HL-60 (cell line): ENCODE results near the gene TBC1D23.

Experiments
- DNase-seq, 2 experiments: peaks; one replicate each; pipeline ENCODE4 v3.0.0-alpha.2; 2010 to 2020; ENCODE audit warnings: low read depth in 1 of 2, low spot score in 1 of 2
- H3K27ac ChIP-seq: fragments of 250-450 bp; sonication (Bioruptor Pico); replicated peaks from 2 replicates; pipeline ENCODE4 v1.5.1; 2020; ENCODE audit warnings: mild to moderate bottlenecking, moderate library complexity
- H3K27me3 ChIP-seq: fragments of 250-450 bp; sonication (Bioruptor Pico); 2 replicates; pipeline ENCODE4 v1.5.1; 2021; ENCODE audit warnings: mild to moderate bottlenecking, moderate library complexity; ENCODE audit not compliant: insufficient read depth, poor library complexity, severe bottlenecking
- H3K4me3 ChIP-seq: replicated peaks from 2 replicates; pipeline ENCODE4 v1.5.1; 2011; ENCODE audit warnings: mild to moderate bottlenecking, control low read depth, low read length; ENCODE audit not compliant: insufficient read depth
- GABPA ChIP-seq: IDR thresholded peaks from 2 replicates; pipeline ENCODE4 v1.6.1; 2012; ENCODE audit warnings: low read depth
- POLR2AphosphoS5 ChIP-seq: IDR thresholded peaks from 2 replicates; pipeline ENCODE4 v1.6.1; 2012; ENCODE audit warnings: low read depth
- SPI1 ChIP-seq: IDR thresholded peaks from 2 replicates; pipeline ENCODE4 v1.6.1; 2012; ENCODE audit warnings: low read depth, mild to moderate bottlenecking, borderline replicate concordance
- TF ChIP-seq, protein P1 (sequence below): IDR thresholded peaks from 2 replicates; pipeline ENCODE4 v1.6.1; 2012; ENCODE audit warnings: low read depth; ENCODE audit not compliant: insufficient replicate concordance
- TF ChIP-seq, protein P2 (sequence below): IDR thresholded peaks from one replicate; pipeline ENCODE4 v1.5.1; 2011; ENCODE audit warnings: low read length, control low read depth, inconsistent platforms; ENCODE audit not compliant: insufficient read depth

Gene TBC1D23

DNA sequence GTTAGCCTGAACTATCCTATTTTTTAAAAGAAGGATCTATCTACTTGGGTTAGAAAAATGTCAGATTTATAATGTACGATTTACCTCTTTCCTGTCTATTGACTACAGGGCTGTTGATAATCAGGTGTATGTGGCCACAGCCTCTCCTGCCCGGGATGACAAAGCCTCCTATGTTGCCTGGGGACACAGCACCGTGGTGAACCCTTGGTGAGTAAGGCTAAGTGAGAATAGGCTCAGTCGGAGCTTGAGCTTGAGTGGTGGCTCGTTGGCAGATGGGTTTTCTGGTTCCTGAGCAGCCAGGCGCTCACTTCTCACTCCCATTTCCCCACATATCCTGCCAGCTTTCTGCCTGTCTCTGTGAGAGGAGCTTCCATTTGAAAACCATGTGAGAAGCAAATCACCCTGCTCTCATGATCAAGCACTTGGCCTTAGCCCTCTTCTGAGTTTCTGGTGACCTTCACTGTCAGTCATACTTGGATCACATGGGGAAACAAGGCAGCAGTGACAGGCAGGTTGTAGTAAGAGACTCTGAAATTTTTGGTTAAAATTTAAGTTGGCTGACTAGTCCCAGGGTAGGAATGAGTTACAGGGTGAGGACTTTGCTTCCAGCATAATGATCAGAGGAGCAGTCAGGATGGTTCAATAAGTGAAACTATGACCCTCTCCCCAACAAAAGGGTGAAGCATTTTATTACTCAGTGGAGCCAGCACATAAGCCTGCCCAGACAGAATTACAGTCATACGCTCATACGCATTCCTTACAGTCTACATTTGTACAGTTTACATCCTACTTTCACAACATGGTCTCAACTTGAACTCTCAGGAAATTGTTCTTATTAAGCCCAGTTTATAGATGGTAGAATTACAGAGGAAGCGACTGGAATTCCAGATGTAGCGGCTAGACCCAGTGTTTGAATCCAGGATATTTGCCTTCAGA lies 91.8 kb downstream of the TBC1D23 start:
- no peaks in the 10 kb centered on the region for H3K27me3 ChIP-seq
- no peak overlapping the region for H3K27ac ChIP-seq
- no peak overlapping the region for H3K4me3 ChIP-seq
- TF ChIP-seq SPI1 = no peak
- no peak for TF ChIP-seq GABPA
- TF ChIP-seq, protein P1, sequence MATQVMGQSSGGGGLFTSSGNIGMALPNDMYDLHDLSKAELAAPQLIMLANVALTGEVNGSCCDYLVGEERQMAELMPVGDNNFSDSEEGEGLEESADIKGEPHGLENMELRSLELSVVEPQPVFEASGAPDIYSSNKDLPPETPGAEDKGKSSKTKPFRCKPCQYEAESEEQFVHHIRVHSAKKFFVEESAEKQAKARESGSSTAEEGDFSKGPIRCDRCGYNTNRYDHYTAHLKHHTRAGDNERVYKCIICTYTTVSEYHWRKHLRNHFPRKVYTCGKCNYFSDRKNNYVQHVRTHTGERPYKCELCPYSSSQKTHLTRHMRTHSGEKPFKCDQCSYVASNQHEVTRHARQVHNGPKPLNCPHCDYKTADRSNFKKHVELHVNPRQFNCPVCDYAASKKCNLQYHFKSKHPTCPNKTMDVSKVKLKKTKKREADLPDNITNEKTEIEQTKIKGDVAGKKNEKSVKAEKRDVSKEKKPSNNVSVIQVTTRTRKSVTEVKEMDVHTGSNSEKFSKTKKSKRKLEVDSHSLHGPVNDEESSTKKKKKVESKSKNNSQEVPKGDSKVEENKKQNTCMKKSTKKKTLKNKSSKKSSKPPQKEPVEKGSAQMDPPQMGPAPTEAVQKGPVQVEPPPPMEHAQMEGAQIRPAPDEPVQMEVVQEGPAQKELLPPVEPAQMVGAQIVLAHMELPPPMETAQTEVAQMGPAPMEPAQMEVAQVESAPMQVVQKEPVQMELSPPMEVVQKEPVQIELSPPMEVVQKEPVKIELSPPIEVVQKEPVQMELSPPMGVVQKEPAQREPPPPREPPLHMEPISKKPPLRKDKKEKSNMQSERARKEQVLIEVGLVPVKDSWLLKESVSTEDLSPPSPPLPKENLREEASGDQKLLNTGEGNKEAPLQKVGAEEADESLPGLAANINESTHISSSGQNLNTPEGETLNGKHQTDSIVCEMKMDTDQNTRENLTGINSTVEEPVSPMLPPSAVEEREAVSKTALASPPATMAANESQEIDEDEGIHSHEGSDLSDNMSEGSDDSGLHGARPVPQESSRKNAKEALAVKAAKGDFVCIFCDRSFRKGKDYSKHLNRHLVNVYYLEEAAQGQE = no peak
- TF ChIP-seq, protein P2, sequence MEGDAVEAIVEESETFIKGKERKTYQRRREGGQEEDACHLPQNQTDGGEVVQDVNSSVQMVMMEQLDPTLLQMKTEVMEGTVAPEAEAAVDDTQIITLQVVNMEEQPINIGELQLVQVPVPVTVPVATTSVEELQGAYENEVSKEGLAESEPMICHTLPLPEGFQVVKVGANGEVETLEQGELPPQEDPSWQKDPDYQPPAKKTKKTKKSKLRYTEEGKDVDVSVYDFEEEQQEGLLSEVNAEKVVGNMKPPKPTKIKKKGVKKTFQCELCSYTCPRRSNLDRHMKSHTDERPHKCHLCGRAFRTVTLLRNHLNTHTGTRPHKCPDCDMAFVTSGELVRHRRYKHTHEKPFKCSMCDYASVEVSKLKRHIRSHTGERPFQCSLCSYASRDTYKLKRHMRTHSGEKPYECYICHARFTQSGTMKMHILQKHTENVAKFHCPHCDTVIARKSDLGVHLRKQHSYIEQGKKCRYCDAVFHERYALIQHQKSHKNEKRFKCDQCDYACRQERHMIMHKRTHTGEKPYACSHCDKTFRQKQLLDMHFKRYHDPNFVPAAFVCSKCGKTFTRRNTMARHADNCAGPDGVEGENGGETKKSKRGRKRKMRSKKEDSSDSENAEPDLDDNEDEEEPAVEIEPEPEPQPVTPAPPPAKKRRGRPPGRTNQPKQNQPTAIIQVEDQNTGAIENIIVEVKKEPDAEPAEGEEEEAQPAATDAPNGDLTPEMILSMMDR = no peak
- TF ChIP-seq POLR2AphosphoS5 = no peak
- DNase-seq = no peak

DNA sequence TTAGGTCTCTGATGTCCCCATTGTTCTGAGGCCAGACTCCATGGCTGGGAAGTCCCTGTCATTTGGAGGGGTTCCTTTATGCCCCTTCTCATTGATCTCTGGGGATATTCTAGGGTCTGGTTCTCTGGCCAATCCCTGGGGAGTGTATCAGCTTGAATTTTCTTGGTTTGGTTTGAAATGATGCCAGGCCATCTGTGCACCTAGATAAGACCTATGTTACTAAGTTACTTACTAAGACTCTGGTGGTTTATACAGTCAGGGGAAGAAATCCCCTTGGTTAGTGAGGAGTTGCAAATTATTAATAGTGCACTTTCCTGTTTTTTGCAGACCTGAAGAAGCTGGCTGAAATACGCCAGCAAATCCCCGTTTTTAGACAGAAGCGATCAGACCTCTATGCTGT lies 94.1 kb downstream of the TBC1D23 start:
- no peak overlapping the region for H3K27ac ChIP-seq
- H3K27me3 ChIP-seq = no peaks in the 10 kb centered on the region
- TF ChIP-seq GABPA = no peak
- TF ChIP-seq POLR2AphosphoS5 = no peak
- TF ChIP-seq SPI1 = no peak
- TF ChIP-seq, protein P1 = no peak
- TF ChIP-seq, protein P2 = no peak
- H3K4me3 ChIP-seq = no peak overlapping the region
- no peak for DNase-seq

DNA sequence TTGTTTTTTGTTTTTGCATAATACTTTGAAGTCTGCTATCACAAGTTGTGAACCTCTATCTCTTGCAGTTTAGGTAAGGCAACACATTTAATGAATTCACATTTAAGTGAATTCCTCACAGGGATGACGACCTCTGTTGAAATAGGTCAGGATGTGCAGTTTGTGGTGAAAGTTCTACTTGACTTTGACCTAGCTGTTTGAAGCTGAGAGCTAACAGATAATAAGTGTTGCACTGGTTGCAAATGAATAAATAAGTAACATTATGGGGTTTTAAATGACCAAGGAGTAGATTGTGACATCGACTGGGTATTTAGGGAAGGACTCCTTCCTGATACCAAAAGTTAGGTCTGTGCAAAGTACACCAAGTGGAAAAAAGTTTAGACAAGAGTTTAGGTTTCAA lies 97.6 kb downstream of the TBC1D23 start:
- Histone ChIP-seq H3K27me3 (no peaks in the 10 kb centered on the region), H3K27ac (no peak overlapping the region), H3K4me3 (no peak overlapping the region)
- TF ChIP-seq GABPA (no peak), SPI1 (no peak)
- TF ChIP-seq, protein P1 = no peak
- TF ChIP-seq, protein P2 = no peak
- no peak for DNase-seq
